A673 (cell line): Measurements from ENCODE around the gene CPZ. TPM values are rescaled to one million over a fixed set of nuclear protein-coding genes. Genes with fewer than 3 reads are reported as not detected.

ENCODE experiments used
- BruUV-seq: library from RNA; stranded (reverse); fragments of 400-500 nt; replicated peaks from 2 replicates; lab custom pipeline; 2021; lab: Mats Ljungman, UMichigan
- CTCF ChIA-PET: fragments of 300-600 bp; sonication (Branson Sonifier 250); formaldehyde crosslinking; loops from one replicate; lab custom pipeline; 2022; ENCODE audit warnings: antibody characterized with exemption; lab: Charles Lee
- POLR2A ChIA-PET: fragments of 300-600 bp; sonication (Branson Sonifier 250); formaldehyde crosslinking; loops from one replicate; lab custom pipeline; 2022; ENCODE audit warnings: antibody characterized with exemption; ENCODE audit not compliant: low non-redundant PET; lab: Charles Lee
- DNase-seq: peaks from one replicate; pipeline ENCODE4 v3.0.0-alpha.2; 2015; ENCODE audit warnings: low spot score
- H3K27ac ChIP-seq: fragments of 200-600 bp; sonication (generic); 2 replicates; pipeline ENCODE4 v1.5.1; 2016; ENCODE audit warnings: mixed run types, low read depth, mild to moderate bottlenecking, mixed read lengths, antibody characterized with exemption, low read length; ENCODE audit not compliant: poor library complexity, severe bottlenecking
- H3K27me3 ChIP-seq: fragments of 200-600 bp; sonication (generic); replicated peaks from 2 replicates; pipeline ENCODE4 v1.6.1; 2017; ENCODE audit warnings: mixed run types, low read depth, mild to moderate bottlenecking, mixed read lengths, antibody characterized with exemption, low read length; ENCODE audit not compliant: insufficient read depth, poor library complexity
- H3K36me3 ChIP-seq: fragments of 200-600 bp; sonication (generic); 2 replicates; pipeline ENCODE4 v1.6.1; 2016; ENCODE audit warnings: mixed run types, mild to moderate bottlenecking, mixed read lengths, antibody characterized with exemption, low read length; ENCODE audit not compliant: insufficient read depth, poor library complexity, severe bottlenecking
- H3K4me1 ChIP-seq: fragments of 200-600 bp; sonication (generic); 2 replicates; pipeline ENCODE4 v1.6.1; 2017; ENCODE audit warnings: mixed run types, mild to moderate bottlenecking, mixed read lengths, antibody characterized with exemption, low read length; ENCODE audit not compliant: insufficient read depth, poor library complexity, severe bottlenecking
- H3K4me3 ChIP-seq: fragments of 200-600 bp; sonication (generic); 2 replicates; pipeline ENCODE4 v1.5.1; 2016; ENCODE audit warnings: low read depth, mixed run types, mild to moderate bottlenecking, mixed read lengths, low read length; ENCODE audit not compliant: poor library complexity, severe bottlenecking
- H3K9me3 ChIP-seq: fragments of 200-600 bp; sonication (generic); 2 replicates; pipeline ENCODE4 v1.6.1; 2016; ENCODE audit warnings: mixed run types, low read depth, mild to moderate bottlenecking, mixed read lengths, antibody characterized with exemption, low read length; ENCODE audit not compliant: poor library complexity, severe bottlenecking
- EZH2 ChIP-seq: fragments of 200-600 bp; sonication (generic); IDR thresholded peaks from 2 replicates; pipeline ENCODE4 v1.6.1; 2017; ENCODE audit warnings: borderline replicate concordance, low read depth, mild to moderate bottlenecking, mixed read lengths, antibody characterized with exemption, low read length; ENCODE audit not compliant: poor library complexity, severe bottlenecking
- intact Hi-C: fragments of 100-400 bp; cut with micrococcal nuclease; formaldehyde crosslinking; loops from one replicate; pipeline ENCODE4 v1.10.0; 2022; ENCODE audit not compliant: unreplicated experiment
- total RNA-seq: library from RNA; stranded (reverse); gene quantifications from 2 replicates; pipeline ENCODE4 v1.2.3, GENCODE V29; 2021
- TF ChIP-seq, protein P1 (sequence below): fragments of 300-800, 200-600 bp; sonication (generic); conservative IDR thresholded peaks from 2 replicates; pipeline ENCODE4 v1.5.1; 2017; ENCODE audit warnings: low read depth, mild to moderate bottlenecking, antibody characterized with exemption, low read length, moderate library complexity, mixed read lengths

Gene CPZ
- total RNA-seq, 1 experiment from 2014 or later = 0.34 TPM

DNA sequence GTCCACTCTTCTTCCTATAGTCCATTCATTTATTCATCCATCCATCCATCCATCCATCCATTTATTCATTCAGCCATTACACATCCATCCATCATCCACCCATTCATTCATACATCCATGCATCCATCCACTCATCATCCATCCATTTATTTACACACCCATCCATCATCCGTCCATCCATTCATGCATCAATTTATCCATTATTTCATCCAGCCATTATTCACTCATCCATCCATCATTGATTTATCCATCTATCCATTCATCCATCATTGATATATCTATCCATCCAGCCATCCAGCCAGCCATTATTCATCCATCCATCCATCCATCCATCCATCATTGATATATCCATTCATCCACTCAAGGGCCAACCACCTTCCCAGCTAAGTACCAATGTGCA is 12.7 kb downstream of the CPZ start:
- H3K27ac ChIP-seq = no peak overlapping the region
- H3K27me3 ChIP-seq = no peaks in the 10 kb centered on the region
- no peak overlapping the region for H3K4me3 ChIP-seq
- POLR2A ChIA-PET = interaction anchor here (0.6 kb wide), 1 partner anchor 32 kb away, joined by 5 read pairs; no protein-coding TSS in a partner anchor
- no peaks in the 10 kb centered on the region for H3K36me3 ChIP-seq
- CTCF ChIA-PET = no interaction called here
- BruUV-seq = no TSS peak
- H3K9me3 ChIP-seq = no peaks in the 10 kb centered on the region
- peaks cover 15% of the 10 kb centered on the region for H3K4me1 ChIP-seq
- no peak for DNase-seq
- intact Hi-C loops = no loop called here
- TF ChIP-seq EZH2 = no peak
- TF ChIP-seq, protein P1, sequence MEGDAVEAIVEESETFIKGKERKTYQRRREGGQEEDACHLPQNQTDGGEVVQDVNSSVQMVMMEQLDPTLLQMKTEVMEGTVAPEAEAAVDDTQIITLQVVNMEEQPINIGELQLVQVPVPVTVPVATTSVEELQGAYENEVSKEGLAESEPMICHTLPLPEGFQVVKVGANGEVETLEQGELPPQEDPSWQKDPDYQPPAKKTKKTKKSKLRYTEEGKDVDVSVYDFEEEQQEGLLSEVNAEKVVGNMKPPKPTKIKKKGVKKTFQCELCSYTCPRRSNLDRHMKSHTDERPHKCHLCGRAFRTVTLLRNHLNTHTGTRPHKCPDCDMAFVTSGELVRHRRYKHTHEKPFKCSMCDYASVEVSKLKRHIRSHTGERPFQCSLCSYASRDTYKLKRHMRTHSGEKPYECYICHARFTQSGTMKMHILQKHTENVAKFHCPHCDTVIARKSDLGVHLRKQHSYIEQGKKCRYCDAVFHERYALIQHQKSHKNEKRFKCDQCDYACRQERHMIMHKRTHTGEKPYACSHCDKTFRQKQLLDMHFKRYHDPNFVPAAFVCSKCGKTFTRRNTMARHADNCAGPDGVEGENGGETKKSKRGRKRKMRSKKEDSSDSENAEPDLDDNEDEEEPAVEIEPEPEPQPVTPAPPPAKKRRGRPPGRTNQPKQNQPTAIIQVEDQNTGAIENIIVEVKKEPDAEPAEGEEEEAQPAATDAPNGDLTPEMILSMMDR = no peak

DNA sequence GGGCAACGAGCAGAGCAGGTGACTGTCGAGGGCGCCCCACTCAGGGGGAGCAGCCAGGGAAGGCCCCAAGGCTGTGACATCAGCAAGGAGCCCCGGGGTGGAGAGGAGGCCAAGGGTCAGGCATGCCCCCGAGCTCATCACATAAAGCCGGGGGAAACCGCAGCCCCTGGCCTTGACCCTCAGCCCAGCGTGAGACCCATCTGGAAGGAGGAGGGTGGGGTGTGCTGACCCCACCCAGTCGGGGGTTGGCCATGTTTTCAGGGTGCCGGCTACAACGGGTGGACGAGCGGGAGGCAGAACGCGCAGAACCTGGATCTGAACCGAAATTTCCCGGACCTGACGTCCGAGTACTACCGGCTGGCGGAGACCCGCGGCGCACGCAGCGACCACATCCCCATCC is 13.9 kb downstream of the CPZ start:
- Histone ChIP-seq H3K27me3 (no peaks in the 10 kb centered on the region), H3K36me3 (no peaks in the 10 kb centered on the region), H3K9me3 (no peaks in the 10 kb centered on the region), H3K4me3 (no peak overlapping the region), H3K4me1 (peaks cover 15% of the 10 kb centered on the region), H3K27ac (no peak overlapping the region)
- intact Hi-C loops = no loop called here
- CTCF ChIA-PET = no interaction called here
- no peak for DNase-seq
- no peak for TF ChIP-seq EZH2
- TF ChIP-seq, protein P1 = no peak
- no TSS peak for BruUV-seq
- POLR2A ChIA-PET = no interaction called here

DNA sequence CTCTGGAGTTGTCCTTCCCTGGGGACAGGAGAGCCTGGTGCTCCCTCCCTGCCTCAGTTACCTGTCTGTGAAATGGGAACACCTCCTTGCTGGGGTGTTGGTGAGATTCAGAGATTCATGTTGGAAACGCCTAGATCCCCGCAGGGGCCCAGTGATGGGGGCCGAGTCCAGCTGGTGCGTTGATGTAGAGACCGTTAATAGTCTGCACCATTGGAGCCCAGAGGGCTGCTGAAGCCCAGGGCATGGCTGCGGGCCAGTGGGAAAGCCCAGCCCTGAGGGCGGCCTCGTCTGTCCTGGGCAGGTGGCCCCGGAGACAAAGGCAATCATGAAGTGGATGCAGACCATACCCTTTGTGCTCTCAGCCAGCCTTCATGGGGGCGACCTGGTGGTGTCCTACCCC is 14.4 kb downstream of the CPZ start:
- BruUV-seq = no TSS peak
- H3K4me1 ChIP-seq = peaks cover 15% of the 10 kb centered on the region
- no peak overlapping the region for H3K4me3 ChIP-seq
- intact Hi-C loops = no loop called here
- DNase-seq = no peak
- H3K9me3 ChIP-seq = no peaks in the 10 kb centered on the region
- no peaks in the 10 kb centered on the region for H3K27me3 ChIP-seq
- no peak for TF ChIP-seq EZH2
- TF ChIP-seq, protein P1 = no peak
- H3K36me3 ChIP-seq = no peaks in the 10 kb centered on the region
- POLR2A ChIA-PET = no interaction called here
- CTCF ChIA-PET = interaction anchor here (0.5 to 1.6 kb wide), 4 partner anchors 9 to 132 kb away, joined by 3 to 12 read pairs (median 3); no protein-coding TSS in a partner anchor
- H3K27ac ChIP-seq = no peak overlapping the region
